Measurements from ENCODE around the gene MAP4K2.

Gene MAP4K2

DNA sequence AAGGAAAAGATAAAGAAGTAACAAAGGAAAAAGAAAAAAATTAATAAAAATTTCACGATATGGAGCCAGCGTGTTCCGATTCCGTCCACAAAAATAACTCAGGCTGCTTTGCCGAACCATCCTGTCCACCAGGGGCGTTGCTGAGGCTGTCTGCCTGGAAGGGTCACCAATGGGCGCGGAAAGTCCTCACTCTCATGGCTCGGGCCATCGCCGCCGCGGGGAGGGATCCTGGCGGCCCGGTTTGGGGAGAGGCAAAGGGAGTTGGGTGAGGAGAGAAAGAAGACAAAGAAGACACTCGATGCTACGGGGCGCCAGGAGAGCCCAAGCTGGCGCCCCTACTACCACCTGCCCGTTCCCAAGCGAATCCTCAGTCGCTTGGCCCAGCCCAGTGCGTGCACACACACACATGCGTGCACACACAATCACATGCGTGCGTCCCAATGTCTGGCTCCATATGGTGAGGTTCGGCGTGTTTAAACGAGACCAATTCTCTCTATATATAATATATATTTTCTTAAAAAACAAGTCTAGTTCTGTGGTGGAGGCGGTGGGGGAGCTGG is 37.6 kb downstream of the MAP4K2 start:
- TF ChIP-seq, protein P1, sequence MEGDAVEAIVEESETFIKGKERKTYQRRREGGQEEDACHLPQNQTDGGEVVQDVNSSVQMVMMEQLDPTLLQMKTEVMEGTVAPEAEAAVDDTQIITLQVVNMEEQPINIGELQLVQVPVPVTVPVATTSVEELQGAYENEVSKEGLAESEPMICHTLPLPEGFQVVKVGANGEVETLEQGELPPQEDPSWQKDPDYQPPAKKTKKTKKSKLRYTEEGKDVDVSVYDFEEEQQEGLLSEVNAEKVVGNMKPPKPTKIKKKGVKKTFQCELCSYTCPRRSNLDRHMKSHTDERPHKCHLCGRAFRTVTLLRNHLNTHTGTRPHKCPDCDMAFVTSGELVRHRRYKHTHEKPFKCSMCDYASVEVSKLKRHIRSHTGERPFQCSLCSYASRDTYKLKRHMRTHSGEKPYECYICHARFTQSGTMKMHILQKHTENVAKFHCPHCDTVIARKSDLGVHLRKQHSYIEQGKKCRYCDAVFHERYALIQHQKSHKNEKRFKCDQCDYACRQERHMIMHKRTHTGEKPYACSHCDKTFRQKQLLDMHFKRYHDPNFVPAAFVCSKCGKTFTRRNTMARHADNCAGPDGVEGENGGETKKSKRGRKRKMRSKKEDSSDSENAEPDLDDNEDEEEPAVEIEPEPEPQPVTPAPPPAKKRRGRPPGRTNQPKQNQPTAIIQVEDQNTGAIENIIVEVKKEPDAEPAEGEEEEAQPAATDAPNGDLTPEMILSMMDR (IDR thresholded peaks at IDR 0.05; ENCODE audit: low read length, missing control alignments), result peak; percentile 14
- DNase-seq (ENCODE audit: low read depth), result no peak
- no peak overlapping the region for H3K4me3 ChIP-seq (replicated peaks; ENCODE audit: low read depth, low read length)

DNA sequence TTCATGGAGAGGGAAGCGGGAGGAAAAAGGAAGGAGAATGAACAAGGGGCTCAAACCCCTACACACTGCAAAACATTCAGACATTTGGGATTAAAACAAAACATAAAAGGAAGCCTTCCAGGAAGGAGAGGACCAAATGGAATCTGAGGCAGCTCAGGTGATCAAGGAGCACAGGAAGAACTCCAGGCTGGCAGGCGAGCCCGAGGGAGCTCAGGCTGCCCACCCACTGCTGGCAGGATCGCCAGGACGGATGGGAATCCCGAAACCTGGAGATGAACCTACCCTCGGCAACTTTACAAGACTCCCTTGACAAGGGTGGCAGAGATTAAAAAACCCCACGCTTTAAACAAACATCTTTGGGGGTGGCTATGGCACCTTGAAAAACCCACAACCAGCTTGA is 38.3 kb downstream of the MAP4K2 start:
- DNase-seq (ENCODE audit: low read depth), result no peak
- H3K4me3 ChIP-seq (replicated peaks; ENCODE audit: low read depth, low read length), result no peak overlapping the region
- TF ChIP-seq, protein P1 (IDR thresholded peaks at IDR 0.05; ENCODE audit: low read length, missing control alignments), result no peak

DNA sequence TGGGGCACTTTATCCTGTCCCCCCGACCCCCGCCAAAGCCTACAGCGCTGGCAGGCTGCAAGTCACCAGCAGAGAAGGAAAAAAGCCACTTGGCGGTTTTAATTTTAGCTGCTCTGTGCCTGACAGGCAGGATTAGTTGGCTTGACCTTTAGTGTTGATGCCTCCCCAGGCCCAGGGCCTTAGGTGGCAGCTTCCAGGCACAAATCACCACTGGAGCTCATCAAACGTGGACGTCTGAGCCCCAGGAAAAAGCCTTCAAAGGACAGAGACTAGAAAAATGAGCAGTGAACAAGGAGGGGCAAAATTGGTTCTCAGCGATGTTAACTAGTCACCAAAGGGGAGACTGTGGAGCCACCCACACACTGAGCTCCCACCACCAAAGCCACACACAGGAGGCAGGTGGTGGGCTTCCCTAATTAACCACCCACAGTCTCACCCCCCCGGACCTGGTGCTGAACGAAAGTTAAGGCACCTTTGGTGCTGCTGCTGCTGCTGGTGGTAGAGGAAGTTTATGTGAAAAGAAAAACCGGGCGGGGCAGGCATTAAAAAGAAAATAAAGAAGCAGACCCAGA is 38.9 kb downstream of the MAP4K2 start:
- TF ChIP-seq, protein P1 (IDR thresholded peaks at IDR 0.05; ENCODE audit: low read length, missing control alignments), result no peak
- no peak overlapping the region for H3K4me3 ChIP-seq (replicated peaks; ENCODE audit: low read depth, low read length)
- DNase-seq (ENCODE audit: low read depth), result no peak

DNA sequence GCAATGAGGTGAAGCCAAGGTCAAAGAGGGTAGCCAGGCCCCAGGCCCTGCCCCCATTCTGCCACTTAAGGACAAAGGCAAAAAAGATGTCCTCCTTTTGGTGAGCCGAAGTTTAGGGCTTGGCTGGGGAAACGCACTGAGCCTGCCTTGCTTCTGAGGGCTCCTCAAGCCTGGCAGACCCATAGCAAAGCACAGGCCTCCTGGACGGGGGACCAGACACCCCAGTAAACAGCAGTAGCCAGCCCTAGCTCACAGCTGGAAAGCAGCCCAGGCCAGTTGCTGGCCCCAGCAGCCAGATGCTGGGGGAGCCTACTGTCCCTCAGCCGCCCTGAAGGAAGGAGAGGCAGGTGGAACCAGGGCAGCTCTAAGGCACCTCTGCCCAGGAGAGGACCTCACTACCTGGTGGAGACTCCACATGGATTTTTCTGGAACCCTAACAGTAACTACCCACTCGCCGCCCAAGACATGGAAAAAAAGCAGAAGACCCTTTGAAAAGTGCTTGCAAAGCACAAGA is 39.4 kb downstream of the MAP4K2 start:
- TF ChIP-seq, protein P1 (IDR thresholded peaks at IDR 0.05; ENCODE audit: low read length, missing control alignments), result no peak
- no peak overlapping the region for H3K4me3 ChIP-seq (replicated peaks; ENCODE audit: low read depth, low read length)
- DNase-seq (ENCODE audit: low read depth), result no peak

DNA sequence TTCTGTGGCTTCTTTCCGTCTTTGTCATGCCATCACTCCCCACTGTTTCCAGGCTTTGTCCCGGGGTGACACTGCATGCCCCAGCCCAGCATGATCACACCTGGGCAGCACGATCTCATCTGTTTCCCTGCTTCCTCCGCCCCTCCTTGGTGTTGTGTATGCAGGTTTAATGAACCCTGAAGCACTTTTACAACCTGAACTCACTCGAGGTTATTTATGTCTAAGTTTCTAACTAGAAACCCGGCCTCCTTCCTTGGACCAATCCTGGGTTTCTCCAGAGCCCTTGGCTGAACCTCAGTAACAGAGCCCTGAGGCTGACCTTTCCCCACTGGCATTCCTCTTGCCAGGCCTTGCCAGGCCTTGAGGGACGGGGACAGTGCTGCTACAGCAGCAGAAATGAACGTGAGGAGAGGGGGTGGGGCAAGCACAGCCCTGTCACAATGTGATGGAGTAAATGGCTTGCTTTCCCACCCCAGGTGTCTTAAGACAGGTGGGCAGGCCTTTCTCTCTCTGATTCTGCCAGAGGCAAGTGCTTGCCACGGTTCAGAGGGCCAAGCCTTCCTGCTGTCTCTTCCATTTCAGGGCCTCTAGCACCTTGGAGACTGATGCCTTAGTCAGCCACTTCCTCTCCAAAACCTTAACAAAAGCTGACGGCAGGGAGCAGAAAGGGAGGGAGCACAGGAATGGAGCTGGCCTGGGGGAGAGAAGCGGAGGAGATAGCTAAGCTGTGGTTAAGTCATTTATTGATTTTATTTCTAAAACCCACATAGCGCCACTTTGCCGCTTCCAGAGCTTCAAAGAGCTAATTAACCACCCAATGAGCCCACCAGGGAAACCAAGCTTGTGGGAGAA is 40.1 kb downstream of the MAP4K2 start:
- H3K4me3 ChIP-seq (replicated peaks; ENCODE audit: low read depth, low read length), result no peak overlapping the region
- DNase-seq (ENCODE audit: low read depth), result peak; percentile 82
- TF ChIP-seq, protein P1 (IDR thresholded peaks at IDR 0.05; ENCODE audit: low read length, missing control alignments), result no peak

DNA sequence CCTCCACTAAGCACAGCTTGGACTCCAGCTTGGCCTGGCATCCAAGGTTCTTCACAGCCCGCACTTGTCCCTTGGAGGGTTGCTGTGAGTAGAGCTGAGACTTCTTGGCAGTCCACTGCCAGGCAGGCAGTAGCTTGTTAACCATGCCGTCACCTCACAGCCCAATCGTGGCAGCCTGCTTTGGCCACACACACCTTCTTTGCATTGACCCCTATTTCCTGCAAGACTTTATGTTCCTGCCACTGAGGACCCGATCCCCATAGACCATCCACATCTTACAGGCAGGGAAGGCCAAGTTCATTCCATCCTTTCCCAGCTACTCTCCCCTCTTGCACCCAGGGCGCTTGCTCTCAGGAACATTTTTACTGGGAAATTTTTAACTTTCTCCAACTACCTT is 40.7 kb downstream of the MAP4K2 start:
- no peak overlapping the region for H3K4me3 ChIP-seq (replicated peaks; ENCODE audit: low read depth, low read length)
- TF ChIP-seq, protein P1 (IDR thresholded peaks at IDR 0.05; ENCODE audit: low read length, missing control alignments), result no peak
- DNase-seq (ENCODE audit: low read depth), result no peak
